AG20443 (cell line): ENCODE results near the gene SCFD2.

Experiments used
- DNase-seq: peaks from one replicate; pipeline ENCODE4 v3.0.0; 2012; ENCODE audit warnings: low spot score, mixed read lengths

Gene SCFD2

DNA sequence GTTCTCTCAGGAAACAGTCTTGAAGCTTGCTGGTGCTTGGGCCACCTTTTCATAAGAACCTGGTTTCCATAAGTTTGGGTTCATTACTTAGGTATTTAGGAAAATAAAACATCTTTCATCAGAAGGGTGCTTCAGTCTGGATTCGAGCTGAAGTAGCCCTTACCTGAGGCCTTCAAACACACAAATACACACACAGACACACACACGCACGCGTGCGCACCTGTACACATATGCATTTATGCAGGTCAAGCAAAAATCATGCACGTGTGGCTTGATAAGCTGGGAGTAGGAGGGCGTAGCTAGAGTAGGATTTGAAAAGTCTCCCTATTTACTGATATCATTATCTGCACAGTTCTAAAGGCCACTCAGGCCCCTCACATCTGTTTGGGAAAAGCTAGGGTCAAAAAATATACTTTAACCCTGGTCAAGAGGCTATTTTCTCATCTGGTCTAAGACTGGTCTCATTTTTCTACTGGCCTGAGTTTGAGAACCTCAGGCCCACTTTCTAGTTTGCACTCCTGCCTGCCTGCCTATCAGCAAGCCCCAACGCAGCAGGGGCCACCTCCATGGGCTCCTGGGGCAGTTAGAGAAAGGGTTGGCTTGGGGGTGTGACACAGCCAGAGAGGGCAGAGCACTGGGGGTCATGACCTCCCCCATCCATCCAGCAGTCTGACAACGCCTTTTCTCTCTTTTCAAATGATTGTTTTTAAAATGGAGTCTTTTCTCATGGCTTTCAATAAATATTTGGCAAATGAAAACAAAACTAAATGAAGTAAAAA is 439.5 kb downstream of the SCFD2 start:
- DNase-seq = no peak

- DNase-seq = no peak
Observed at GRCh38 chr4:52925531-52925968, 440.3 kb downstream of the SCFD2 start.

DNA sequence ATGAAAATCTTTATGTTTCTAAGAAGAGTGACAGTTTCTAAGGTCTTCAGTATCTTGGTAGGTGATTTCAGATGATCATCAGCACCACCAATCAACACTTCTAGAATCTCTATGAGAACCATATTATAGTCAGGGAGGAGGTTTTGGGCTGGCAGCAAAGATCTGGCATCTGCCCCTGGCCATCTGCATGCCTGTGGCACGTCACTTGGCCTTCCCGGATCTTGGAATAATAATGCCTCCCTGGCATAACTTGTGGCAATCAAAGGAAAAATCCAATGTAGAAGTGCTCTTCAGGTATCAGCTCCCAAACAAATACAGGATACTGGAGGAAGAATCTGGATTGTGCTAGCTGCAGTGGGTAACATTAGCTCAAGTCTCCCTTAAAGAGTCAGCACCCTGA is 446.4 kb downstream of the SCFD2 start:
- no peak for DNase-seq

DNA sequence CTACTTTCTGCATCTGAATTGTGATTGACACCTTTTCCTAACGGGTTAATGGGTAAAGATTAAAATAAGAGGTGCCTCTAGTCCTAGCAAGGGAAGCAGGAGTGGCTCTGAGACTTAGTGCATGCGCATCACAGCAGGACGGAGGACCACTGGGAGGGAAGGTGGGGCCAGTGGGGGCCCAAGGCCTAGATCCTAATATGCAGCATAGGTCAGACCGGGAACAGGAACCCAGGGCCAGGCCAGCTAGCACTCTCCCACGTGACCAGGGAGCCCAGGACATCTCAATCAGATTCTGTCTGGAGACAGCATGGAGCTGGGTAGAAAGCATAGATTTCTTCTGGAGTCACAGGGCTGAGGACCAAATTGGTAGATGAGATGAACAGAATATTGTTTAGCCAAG is 448.0 kb downstream of the SCFD2 start:
- DNase-seq = no peak

- DNase-seq = no peak
Observed at GRCh38 chr4:52915730-52916300, 450.0 kb downstream of the SCFD2 start.

DNA sequence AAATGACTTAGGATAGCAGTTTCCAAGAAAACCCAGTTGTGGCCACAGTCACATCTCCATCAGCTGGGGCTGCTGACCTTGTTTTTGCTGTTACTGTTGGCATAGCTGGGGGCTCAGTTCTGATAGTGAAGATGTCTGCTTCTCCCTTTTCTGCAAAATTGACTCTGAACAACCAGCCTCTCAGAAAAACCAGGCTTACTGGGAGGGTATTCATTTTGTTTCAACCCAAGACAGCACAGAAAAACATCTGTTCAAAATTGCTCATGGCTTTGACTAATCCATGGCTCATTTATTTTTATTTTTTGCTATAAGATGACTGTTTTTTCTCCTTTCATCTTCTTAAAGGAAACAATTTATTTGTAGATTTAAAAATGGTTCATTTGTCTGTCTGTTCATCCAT is 450.7 kb downstream of the SCFD2 start:
- no peak for DNase-seq

GRCh38 chr4:52914051-52914605 is 451.7 kb downstream of the SCFD2 start:
- peak; percentile 68 for DNase-seq

DNA sequence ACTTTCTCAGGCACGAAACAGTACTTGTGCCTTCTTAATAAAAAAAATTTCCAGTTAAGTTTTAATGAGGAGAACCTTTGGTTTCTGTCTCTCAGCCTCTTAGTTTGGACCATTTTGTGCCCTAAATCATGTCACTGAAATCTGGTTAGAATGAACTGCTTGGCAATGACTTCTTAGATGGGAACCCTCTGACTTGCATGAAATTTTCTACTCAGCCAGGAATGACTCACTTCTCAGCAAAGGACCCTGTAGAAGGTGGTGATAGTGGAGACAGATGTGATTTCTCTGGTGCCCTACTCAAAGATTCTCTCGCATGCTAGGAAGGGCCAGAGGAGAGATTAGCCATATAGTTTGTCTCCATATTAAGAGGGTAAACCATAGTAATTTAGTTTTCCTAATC is 453.3 kb downstream of the SCFD2 start:
- peak; percentile 30 for DNase-seq

DNA sequence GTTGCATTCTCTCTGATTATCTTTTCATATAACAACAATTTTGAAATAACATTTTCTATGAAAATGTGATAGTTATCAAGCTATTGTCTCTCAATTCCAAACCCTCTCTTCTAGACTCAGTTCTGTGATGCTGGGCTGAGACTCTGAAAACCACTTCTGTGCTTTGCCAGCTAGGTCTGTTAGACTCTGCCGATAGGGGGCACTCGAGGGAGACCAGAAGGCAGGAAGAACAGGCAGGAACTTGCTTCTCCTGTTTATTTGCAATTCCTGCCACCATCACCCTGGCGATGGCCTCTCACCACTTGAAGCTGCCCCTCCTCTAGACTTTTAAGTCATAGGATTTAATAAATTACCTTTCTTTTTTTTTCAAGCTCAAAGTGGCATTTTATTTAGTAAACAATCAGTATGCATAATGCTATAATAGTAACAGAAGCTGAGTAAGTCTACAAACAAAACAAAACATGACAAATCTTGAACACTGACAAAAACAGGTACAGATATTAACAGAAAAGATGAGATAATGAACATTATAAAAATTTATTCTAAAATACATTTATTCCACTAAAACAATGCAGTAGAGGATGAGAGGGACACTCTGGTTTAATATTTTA is 454.1 kb downstream of the SCFD2 start:
- DNase-seq = peak; percentile 71

DNA sequence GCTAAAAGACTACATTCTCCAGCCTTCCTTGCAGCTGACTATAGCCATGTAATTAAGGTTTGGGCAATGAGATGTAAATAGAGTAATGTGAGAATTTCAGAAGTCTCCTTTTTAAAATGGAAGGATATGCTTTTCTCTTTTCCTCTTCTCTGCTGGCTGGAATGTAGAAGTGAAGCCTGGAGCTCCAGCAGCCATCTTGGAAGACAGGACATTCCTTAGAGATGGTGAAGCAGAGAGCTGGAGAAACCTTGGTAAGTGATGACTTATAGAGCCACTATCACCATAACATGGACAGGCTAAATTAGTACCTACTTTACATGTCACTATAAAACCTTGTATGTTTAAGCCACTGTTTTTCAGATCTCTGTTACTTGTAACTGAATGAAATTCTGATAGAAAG is 455.7 kb downstream of the SCFD2 start:
- no peak for DNase-seq

GRCh38 chr4:52907510-52907909 is 458.4 kb downstream of the SCFD2 start:
- DNase-seq = no peak

DNA sequence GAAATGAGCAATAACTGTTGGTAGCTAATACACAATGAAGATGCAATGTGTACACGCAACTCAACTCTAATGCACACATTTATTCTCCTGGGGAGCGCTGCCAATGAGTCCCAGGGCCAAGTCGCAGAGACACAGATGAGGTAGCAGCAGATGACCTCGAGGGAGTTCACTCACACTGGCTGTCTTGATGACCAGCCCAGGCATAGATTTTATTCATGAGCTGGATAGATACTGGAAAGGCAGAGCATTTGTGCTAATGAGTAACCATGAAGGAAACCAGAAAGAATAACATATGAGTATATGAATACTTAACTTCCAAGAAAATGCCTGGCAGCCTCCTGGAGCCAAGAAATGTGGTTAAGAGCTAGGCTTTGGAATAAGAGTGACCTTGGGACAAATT is 461.4 kb downstream of the SCFD2 start:
- peak; percentile 31 for DNase-seq

GRCh38 chr4:52903273-52903672 is 462.6 kb downstream of the SCFD2 start:
- DNase-seq = no peak

DNA sequence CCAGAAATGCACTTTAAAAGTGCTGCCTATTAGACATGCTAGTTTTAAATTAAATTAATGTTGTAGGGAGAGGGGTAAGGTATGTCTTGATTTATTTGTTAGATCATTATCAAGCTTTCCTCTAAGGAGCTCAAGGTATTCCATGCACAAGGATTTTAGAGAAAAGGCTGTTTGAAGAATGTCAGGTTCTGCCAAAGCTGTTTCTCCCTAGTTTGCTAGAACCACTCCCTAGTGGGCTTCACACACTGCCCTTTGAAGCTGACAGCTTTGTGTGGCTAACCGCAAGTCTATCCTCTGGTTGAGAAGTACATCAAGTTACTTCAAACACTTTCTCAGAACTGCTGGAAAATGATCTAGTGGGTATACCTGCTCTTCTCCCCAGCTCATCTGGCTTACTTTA is 471.4 kb downstream of the SCFD2 start:
- DNase-seq = no peak

- no peak for DNase-seq
Observed at GRCh38 chr4:52892880-52893279, 473.0 kb downstream of the SCFD2 start.

GRCh38 chr4:52891743-52892142 is 474.1 kb downstream of the SCFD2 start:
- DNase-seq = no peak

DNA sequence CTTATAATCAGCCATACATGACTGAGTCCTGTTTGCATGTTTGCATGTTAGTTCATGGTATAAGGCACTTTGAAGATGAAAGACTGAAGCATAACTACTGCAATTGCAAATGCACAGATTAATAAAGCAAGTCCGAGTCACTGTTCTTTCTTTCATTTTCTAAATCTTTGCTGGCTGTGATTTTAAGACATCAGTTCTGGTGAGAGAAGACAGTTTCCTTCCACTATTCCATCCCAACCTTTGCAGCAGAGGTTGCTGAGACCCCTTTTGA is 475.4 kb downstream of the SCFD2 start:
- no peak for DNase-seq

- DNase-seq = no peak
Observed at GRCh38 chr4:52889778-52890520, 475.9 kb downstream of the SCFD2 start.

GRCh38 chr4:52889354-52889753 is 476.5 kb downstream of the SCFD2 start:
- no peak for DNase-seq

DNA sequence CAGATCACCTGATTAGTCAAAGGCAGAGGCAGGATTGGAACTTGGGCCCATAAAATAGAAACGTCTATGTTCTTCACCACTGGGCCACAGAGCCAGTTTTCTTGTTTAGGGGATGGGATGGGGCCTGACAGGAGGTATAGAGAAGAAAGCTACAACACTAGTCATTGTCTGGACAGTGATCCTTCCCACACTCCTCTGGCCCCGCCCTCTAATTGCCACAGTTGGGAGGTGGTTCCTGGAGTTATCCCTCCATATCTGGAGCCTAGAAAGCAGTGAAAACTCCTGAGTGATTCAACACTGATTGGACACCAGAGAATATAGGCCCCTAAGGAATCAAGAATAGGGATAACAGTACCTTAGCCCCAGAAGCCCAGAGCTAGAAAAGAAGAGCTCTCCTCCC is 480.9 kb downstream of the SCFD2 start:
- DNase-seq = no peak

GRCh38 chr4:52883707-52884669 is 481.9 kb downstream of the SCFD2 start:
- no peak for DNase-seq
